Measurements from ENCODE around the gene IQSEC2. TPM values are rescaled to one million over a fixed set of nuclear protein-coding genes. Genes with fewer than 3 reads are reported as not detected.

IQSEC2 gene
- polyA plus RNA-seq, 12 donors, result 10.9 to 24.1 (median 18.2) TPM; not detected in 1

DNA sequence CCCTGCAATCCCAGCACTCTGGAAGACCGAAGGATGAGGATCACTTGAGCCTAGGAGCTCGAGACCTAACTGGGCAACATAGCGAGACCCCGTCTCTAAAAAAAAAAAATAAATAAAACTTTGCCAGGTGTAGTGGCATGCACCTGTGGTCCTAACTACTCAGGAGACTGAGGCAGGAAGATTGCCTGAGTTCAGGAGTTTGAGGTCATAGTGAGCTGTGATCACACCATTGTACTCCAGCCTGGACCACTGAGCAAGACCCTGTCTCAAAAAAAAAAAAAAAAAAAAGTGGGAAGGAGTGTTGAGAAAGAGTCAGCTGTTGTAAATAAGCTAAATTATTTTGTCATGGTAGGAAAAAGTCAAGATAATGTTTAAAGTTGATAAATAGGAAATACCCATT, 27.5 kb upstream of the IQSEC2 start:
- DNase-seq, result no peak

DNA sequence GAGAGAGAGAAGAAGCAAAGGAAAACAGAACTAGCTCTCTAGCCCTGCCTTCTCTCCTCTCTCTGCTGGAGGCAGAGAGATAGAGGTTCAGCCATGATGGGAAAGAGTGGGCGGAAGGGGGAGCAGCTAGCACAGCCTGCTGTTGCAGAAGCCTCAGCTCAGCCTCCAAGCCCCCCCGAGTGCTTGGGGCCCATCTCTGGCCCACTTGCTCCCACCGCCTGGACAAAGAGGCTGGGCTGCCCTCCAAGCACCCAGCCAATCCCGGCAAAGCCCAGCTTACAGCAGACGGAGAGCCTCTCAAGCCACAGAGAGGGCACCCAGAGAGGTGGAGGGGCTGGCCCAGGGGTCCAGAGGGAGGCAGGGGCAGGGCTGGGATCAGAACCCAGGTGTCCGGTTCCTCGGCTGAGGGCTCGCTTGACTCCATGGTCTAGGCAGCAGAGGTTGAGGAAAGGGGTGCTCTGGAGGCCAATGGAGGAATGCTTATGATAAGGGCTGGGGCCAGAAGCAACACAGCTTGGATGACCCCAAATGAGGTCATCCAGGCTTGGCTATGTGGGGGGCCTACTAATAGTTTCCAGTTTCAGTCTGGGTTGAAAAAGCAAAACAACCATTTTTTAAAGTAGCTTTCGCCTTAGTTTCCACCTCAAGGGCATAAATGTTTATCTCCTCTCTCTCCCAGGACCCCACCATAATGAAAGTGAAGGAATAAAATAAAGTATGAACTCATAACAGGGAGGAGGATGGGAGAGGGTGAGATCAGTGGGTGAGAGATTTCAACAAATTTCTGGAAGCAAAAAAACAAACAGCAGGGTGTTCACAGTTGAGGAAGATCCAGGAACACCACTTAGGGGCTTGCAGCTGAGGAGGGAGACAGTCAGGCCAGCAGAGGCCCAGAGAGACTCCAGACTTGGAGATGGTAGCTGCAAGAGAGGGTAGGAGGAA, 24.9 kb upstream of the IQSEC2 start:
- no peak for DNase-seq

DNA sequence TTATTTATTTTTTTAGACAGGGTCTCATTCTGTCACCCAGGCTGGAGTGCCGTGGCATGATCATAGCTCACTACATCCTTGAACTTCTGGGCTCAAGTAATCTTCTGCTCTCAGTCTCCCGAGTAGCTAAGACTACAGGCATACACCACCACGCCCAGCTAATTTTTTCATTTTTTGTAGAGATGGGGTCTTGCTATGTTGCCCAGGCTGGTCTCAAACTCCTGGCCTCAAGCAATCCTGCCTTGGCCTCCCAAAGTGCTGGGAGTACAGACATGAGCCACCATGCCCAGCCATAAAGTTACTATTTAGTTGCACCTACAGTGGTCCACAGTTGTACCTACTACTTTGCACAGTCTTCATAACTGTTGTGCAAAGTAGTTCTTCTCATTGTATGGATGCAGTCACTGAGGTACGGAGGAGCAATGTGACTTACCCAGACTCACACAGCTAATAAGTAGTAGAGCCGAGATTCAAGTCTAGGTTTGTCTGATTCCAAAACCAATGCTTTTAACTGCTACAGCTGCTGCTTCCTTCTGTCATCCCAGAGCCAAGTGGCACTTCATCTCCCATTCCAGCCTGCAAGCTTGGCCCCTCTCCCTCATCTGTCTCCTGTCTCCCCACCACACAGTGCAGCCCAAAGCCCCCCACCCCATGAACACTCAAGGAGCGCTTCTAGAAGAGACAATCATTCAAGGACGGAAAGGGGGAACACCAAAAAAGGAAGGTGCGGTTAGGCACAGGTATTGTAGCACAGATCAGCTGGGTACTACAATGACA, 24.0 kb upstream of the IQSEC2 start:
- no peak for DNase-seq

DNA sequence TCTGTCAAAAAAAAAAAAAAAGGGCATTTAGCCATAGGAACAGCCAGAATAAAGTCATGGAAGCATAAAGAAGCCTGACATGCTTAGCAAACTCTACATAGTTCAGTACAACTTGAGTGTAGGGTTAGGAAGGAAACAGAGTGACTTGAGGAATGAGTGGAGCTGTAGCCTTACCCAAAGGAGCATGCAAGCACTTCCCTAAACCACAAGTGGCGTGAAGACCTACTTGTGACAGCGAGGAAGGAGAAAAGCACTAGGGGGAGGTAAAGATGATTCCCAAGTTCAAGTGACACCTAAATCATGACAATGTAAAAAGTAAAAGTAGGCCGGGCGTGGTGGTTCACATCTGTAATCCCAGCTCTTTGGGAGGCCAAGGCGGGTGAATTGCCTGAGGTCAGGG, 21.8 kb upstream of the IQSEC2 start:
- no peak for DNase-seq

DNA sequence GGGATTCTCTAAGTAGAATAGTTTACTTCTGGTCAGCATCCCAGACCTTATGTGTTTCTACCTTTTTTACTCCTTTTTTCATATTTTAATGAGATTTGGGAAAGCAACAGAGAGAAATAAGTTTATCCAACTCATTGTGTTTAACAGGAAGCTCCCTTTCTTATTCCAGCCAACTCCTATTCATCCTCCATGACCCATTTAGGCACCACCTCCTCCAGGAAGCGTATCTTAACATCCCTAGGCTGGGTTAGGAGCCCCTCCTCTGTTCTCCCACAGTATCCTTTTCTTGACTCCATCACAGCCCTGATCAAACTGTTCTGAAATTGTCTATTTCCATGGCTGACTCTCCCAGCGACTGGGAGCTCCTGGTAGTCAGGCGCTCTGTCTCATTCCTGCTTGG, 18.8 kb upstream of the IQSEC2 start:
- DNase-seq, result no peak

DNA sequence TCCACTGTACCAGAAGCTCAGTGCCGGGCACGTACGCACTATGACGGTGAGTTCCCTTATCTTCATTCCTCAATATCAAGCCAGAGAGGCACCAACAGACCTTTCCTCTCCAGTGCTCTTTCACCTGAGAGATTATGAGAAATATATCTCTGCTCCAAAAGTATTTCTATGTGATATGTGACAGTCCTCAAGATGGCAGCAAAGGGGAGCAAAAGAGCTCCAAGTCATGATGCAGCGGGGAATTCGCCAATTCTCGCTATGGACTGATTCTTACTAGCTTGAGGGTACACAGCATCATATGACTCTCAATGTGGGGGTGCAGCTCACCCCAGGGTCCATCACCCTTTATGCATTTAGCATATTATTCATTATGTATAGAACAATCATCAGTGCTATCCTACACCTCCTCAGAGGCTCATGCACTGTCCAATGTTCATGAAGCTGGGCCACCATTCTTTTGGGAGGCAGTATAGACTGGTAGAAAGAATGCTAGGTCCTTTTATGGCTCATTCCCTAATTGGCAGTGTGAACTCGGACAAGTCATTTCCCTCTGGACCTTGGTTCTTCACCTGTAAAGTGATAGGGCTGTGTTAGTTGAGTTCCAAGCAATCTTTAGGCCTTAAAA, 12.8 kb upstream of the IQSEC2 start:
- DNase-seq, result no peak

DNA sequence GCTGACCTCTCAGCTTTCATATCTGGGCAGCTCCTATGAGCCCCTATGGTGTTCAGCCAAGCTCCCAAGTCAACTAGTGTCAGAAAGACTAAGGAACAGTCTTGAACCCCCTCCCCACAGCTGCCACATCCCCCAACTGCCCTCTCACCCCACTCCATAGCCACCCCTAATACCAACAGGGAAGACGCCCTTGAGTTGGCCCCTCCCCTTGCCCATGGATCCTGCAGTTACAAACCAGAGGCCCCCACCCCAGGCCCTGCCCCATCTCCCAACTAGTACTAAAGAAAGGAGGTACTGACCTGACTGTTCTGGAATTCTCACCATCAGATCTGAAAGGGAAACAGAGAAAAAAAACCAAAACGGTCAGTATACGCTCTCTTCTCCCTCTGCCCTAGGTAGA, 10.2 kb upstream of the IQSEC2 start:
- no peak for DNase-seq

DNA sequence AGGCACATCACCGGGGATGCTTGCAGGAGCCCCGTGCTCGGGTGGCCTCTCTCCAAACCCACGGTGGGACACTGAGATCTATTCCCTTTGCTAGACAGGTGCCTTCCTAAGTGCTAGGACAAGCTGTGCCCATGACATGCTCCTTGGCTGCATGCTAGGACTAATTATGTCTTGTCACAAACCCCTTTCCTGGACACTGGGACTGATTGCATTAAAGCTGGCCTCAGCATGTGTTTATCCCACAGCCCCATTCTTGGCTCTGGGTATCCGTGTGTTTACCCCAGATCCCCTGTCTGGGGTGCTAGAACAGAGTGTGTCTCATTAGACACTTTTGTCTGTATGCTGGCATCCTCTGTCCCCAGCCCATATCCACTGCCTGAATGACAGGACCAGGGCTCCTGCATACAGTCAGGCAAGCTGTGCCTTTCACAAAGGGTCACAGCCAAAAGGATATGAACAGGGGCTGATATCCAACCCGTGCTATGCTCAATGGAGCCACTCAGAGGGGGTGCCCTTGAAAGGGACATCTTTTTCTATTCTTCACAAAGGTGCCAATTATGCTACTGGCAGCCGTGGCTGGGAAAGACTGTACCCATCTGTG, 9.2 kb upstream of the IQSEC2 start:
- no peak for DNase-seq

DNA sequence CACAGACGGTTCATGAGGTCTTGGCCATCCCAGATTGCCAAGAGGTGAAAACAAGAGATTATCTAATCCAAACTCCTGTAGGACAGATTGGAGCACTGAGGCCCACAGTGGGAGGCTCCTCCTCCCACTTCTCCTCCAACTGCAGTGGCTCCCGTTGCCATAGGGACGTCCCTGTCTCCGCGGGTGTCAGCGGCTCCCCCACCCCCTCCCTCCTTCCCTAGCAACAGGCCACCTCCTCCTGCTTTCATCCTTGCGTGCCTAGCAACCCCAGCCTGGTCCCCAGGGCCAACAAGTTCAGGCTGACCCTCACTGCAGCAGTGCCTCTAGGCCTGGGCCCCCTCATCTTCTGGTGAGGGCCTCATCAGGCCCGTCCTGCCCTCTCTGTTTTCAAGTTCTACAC, 6.8 kb upstream of the IQSEC2 start:
- no peak for DNase-seq

DNA sequence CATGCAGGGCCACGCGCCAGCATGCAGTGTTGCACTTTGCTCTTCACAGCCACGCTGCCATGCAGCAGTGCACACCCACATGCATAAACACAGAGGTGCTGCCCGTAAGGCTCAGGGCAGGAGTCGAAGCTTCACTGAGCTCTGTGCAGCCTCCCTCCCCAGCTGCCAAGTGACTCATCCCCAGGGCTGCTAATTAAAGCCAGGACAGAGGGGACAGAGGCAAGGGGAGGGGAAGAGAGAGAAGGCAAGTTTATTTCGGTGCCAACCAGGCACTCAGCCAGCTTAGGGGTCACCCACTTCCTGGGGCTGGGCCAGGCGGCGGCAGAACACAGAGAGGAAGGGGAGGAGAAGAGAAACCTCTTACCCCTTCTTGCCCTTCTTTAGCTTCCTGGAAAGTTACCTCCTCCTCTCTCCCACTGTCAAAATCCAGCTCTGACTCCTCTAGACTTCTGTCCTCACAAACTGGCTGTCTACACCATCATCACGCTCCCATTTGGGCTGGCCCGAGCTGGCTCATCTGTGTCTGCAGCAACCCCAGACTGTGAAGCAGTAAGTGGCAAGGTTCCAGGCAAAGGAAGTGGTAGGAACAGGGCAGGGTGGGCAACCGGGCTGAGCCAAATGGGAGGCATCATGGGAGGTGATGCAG, 6.2 kb upstream of the IQSEC2 start:
- no peak for DNase-seq

DNA sequence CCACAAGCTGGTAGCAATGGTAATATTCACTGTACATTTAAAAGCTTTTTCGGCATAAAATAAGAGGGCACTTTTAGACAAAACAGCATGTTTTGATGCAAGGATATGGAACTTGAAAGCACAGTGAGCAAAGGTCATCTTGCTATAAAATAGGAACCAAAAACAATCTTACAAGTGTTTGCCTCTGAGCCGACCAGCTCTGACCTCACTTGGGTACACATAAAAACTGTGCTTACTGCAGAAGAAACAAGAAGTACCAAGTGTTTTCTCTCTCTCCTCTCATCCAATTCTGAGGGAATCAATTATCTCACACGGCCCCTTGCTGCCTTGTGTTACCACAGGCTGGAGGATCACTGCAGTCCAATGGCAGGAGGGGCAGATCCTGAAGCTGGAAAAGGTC, 4.8 kb upstream of the IQSEC2 start:
- no peak for DNase-seq

DNA sequence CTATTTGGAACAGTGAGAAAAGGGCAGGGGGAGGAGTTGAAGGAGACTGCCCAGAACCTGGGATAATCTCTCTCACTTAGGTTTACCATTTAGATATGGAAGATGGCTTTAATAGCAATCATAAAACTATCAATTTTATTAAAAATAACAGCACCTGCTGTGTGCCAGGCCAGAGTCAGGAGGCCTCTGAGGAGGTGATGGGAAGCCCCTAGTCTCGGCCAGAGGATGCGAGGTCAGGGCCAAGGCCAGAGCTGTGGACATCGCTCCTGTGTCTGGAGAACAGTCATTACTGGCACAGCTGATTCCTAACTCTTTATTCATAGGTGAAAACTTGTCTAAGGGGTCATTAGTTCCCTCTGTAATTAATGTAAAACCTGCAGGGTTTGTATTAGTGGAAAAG, 4.2 kb upstream of the IQSEC2 start:
- DNase-seq, result no peak

DNA sequence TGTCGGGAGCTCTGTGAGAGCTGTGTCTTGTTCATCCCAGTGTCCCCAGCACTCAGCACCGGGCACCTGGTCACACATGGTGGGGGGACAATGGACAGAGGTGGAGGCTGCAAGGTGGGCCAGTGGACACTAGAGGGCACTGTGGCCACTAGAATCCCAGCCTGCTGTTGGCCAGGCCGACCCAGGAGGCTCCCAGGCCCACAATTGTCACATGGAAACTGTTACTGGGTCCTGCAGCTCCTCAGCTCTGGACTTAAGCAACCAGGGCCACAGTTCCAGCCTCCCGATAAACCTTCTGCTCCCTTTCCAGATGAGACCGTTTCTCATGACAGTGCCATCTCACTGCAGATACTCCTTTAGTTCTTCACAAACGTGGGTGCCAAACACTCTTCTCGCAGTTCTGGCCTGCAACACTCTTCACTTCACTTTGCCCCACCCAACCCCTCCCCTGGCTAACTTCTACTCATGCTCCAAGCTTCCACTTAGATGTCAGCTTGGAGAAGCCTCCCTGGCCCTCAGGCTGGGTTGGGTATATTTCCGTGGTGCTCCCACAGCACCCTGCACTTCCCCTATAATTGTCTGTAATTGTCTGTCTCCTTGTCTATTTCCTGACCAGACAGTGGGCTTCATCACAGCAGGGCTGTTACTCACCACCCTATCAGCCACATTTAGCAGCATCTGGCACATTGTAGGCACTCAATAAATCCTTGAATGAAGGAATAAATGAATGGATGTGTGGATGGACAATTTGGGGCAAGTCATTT, 3.5 kb upstream of the IQSEC2 start:
- no peak for DNase-seq

DNA sequence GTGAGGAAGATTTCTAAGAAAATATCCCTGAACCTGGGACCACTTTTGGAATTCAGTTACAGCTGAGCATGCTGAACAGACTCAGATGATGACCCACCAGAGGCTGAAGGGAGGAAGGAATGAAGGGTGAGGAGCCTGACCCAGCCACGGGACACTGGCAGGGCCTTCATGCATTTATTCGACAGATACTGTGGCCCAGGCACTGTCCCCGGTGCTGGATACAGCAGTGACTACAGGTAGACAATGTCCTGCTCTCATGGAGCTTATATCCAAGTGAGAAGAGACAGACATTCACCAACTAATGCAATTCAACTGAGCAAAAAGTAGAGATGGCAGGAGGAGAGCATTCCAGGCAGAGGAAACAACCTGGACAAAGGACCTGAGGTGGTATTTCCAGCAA, 2.2 kb upstream of the IQSEC2 start:
- no peak for DNase-seq

DNA sequence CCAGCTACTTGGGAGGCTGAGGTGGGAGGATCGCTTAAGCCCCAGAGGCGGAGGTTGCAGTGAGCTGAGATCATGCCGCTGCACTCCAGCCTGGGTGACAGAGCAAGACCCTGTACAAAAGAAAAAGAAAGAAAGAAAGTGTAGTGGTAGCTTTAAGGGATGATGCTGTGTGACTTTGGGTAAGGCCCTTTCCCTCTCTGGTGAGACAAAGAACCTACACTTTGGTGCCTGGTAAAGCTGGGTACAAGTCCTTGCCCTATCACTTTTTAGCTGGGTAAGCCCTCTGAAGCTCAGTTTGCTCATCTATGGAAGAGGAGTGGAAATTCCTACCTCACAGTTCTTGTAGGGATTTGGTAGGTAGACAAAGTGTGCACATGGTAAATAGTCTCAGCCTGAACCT, 1.7 kb upstream of the IQSEC2 start:
- DNase-seq, result no peak

DNA sequence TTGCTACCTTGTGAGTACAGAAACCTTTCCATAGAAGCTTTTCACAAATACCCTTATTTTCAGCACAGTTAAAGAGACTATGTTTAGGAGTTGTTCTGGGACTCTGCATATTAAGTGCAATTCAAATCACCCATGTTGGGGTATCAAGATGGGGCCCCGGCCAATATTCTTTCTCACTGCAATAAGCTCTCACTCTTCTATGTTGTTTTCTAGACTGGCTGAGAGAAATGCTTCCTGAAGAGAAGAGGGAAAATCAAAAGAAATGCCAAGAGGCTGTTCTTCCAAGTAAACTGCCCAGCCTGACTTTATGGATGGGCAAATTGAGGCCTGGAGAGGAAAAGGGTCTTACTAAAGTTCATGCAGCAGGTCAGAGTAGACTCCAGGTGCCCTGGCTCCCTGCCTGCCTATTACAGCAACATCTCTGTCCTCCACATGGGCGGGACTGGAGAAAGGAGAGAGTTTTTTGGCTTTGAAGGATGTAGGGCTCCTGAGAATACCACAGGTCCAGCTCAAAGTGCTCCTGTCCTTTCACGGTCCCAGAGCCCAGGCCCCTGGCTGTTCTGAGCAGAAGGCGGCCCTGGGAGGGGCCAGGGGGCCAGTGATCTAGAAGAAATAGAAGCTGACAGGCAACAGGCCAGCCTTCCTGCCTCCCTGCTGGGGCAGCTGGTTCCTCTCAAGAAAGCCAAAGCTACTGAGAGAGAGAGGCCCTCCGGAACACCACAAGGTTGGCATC, 745 bp upstream of the IQSEC2 start:
- no peak for DNase-seq

DNA sequence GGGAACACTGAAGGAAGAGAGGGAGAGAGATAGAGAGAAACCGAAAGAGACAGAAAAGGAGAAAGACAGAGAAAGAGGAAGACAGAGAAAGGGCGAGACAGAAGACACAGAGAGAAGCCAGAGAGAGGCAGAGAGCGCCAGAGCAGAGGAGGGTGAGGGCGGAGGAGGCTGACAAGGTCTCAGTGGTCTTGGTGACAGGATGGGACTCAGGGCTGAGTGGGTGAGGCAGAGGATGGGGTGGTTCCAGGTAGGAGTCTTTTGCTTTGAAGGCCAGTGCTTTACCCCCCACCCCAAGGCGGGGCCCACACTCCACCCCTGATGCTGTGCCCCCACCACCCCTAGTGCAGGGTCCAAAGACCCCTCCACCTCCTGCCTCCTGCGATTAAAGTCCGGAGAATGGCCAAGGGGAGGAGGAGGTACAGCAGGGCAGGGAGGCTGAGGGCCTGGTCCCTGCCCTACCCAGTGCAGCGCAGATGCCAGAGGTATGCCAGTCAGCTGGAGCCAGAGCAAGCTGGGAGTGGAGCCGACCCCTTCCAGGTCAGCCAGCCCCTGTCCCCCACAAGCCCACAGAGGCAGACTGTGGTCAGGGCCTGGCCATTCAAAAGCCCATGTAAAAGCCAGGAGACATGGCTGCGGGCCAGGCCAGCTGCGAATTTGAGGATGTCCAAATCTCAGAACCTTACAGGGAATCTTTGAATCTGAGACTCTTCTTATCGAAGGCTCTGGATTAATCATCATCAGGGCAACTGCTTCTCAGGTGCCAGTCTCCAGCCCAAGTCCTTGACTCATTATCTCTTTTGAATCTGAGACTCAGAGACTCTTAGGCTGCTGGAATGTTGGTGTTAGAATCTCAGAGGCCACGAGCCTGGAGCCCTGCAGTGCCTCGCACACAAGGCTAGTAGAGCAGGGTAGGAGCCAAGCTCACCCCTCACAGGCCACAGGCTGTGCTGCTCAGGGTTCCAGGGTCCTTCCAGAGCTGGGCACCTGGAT, 758 bp downstream of the IQSEC2 start:
- DNase-seq, result peak; percentile 72

DNA sequence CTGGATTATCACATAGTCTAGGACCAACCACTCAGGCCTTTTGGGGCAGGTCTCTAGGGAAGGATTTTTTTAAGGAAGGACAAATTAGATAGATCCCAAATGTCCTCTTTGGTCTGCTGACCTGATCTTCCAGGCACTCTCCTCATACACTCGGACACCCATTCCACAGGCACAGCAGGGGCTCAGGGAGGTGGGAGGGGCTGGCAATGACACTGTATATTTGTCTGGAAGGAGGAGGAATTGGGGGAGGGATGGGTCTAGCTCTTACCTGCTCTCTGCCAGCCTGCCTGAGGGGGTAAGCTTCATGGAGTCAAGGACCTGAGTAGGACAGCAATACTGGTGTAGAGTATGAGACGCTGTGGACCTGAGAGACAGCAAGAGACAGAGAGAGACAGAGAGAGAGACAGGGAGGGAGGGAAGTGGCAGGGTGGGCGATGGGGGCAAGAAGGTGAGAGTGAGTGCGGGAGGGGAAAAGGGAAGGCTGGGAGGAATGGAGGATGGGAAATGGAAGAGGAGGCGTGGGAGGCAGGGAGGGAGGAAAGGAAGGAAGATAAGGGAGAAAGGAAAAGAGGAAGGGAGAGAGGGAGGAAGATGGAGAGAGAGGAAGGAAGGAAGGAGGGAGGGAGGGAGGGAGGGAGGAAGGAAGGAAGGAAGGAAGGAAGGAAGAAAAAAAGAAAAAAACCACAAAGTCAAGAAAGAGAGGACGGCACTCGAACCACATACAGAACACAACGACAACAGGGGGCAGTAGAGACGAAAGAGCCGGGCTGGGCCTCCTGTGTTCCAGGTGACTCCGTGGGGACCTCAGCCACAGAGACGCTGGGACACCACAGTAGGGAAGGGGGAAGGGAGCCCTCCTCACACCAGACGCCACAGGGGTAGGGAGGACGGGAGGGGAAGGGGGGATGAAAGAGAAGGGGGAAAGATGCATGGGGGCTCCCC, 1.8 kb downstream of the IQSEC2 start:
- DNase-seq, result no peak

Data from muscle of arm (tissue), 12 donors.